Duodenal mucosa (tissue), 2 donors: ENCODE measurements around the gene ARHGEF6.

ENCODE experiments used
- H3K27ac ChIP-seq: one replicate; pipeline ENCODE4 v1.7.0; 2013; ENCODE audit warnings: low read depth, low read length
- H3K27me3 ChIP-seq, 2 donors: one replicate each; pipeline ENCODE4 v1.7.0; 2013; ENCODE audit warnings: low read length in 2 of 2, control low read depth in 1 of 2; ENCODE audit not compliant: insufficient read depth in 2 of 2, control insufficient read depth in 1 of 2
- H3K36me3 ChIP-seq, 2 donors: one replicate each; pipeline ENCODE4 v1.7.0; 2013; ENCODE audit warnings: low read length in 2 of 2, control low read depth in 1 of 2; ENCODE audit not compliant: insufficient read depth in 2 of 2, control insufficient read depth in 1 of 2
- H3K4me1 ChIP-seq, 2 donors: one replicate each; pipeline ENCODE4 v1.7.0; 2013; ENCODE audit warnings: low read length in 2 of 2, control low read depth in 1 of 2; ENCODE audit not compliant: insufficient read depth in 2 of 2, control insufficient read depth in 1 of 2
- H3K4me3 ChIP-seq, 2 donors: one replicate each; pipeline ENCODE4 v1.7.0; 2013; ENCODE audit warnings: low read length in 2 of 2, low read depth in 1 of 2
- H3K9ac ChIP-seq, 2 donors: one replicate each; pipeline ENCODE4 v1.7.0; 2013; ENCODE audit warnings: low read length in 2 of 2, low read depth in 1 of 2
- H3K9me3 ChIP-seq, 2 donors: one replicate each; pipeline ENCODE4 v1.7.0; 2013; ENCODE audit warnings: low read length in 2 of 2, control low read depth in 1 of 2; ENCODE audit not compliant: control insufficient read depth in 1 of 2

The ARHGEF6 gene

GRCh38 chrX:136708348-136708747, 72.4 kb downstream of the ARHGEF6 start:
- Histone ChIP-seq H3K36me3 (no peaks in the 10 kb centered on the region), H3K4me1 (no peaks in the 10 kb centered on the region), H3K9ac (no peak overlapping the region), H3K27ac (no peak overlapping the region), H3K27me3 (no peaks in the 10 kb centered on the region), H3K4me3 (no peak overlapping the region), H3K9me3 (no peaks in the 10 kb centered on the region)

GRCh38 chrX:136697156-136697555, 83.6 kb downstream of the ARHGEF6 start:
- H3K36me3 ChIP-seq: no peaks in the 10 kb centered on the region
- H3K4me3 ChIP-seq: no peak overlapping the region
- H3K9me3 ChIP-seq: no peaks in the 10 kb centered on the region
- H3K9ac ChIP-seq: no peak overlapping the region
- no peaks in the 10 kb centered on the region for H3K27me3 ChIP-seq
- no peaks in the 10 kb centered on the region for H3K4me1 ChIP-seq
- H3K27ac ChIP-seq: no peak overlapping the region

- Histone ChIP-seq H3K9me3 (no peaks in the 10 kb centered on the region), H3K36me3 (no peaks in the 10 kb centered on the region), H3K9ac (no peak overlapping the region), H3K27me3 (no peaks in the 10 kb centered on the region), H3K4me1 (no peaks in the 10 kb centered on the region), H3K4me3 (no peak overlapping the region), H3K27ac (no peak overlapping the region)
Measured at GRCh38 chrX:136694431-136695087, 86.2 kb downstream of the ARHGEF6 start.

GRCh38 chrX:136692271-136692670, 88.5 kb downstream of the ARHGEF6 start:
- H3K27ac ChIP-seq: no peak overlapping the region
- H3K36me3 ChIP-seq: no peaks in the 10 kb centered on the region
- no peaks in the 10 kb centered on the region for H3K27me3 ChIP-seq
- no peak overlapping the region for H3K9ac ChIP-seq
- no peaks in the 10 kb centered on the region for H3K9me3 ChIP-seq
- H3K4me3 ChIP-seq: no peak overlapping the region
- H3K4me1 ChIP-seq: no peaks in the 10 kb centered on the region

GRCh38 chrX:136691028-136691809, 89.5 kb downstream of the ARHGEF6 start:
- H3K9me3 ChIP-seq: no peaks in the 10 kb centered on the region
- no peak overlapping the region for H3K4me3 ChIP-seq
- H3K27me3 ChIP-seq: no peaks in the 10 kb centered on the region
- no peaks in the 10 kb centered on the region for H3K36me3 ChIP-seq
- no peak overlapping the region for H3K27ac ChIP-seq
- H3K9ac ChIP-seq: no peak overlapping the region
- H3K4me1 ChIP-seq: no peaks in the 10 kb centered on the region

GRCh38 chrX:136689436-136689835, 91.3 kb downstream of the ARHGEF6 start:
- no peaks in the 10 kb centered on the region for H3K4me1 ChIP-seq
- no peaks in the 10 kb centered on the region for H3K27me3 ChIP-seq
- no peaks in the 10 kb centered on the region for H3K9me3 ChIP-seq
- no peaks in the 10 kb centered on the region for H3K36me3 ChIP-seq
- no peak overlapping the region for H3K4me3 ChIP-seq
- no peak overlapping the region for H3K9ac ChIP-seq
- H3K27ac ChIP-seq: no peak overlapping the region

- Histone ChIP-seq H3K27ac (no peak overlapping the region), H3K4me1 (no peaks in the 10 kb centered on the region), H3K4me3 (no peak overlapping the region), H3K36me3 (no peaks in the 10 kb centered on the region), H3K27me3 (no peaks in the 10 kb centered on the region), H3K9ac (no peak overlapping the region), H3K9me3 (no peaks in the 10 kb centered on the region)
Measured at GRCh38 chrX:136687457-136687856, 93.3 kb downstream of the ARHGEF6 start.

GRCh38 chrX:136684120-136684519, 96.6 kb downstream of the ARHGEF6 start:
- Histone ChIP-seq H3K4me3 (no peak overlapping the region), H3K27me3 (no peaks in the 10 kb centered on the region), H3K4me1 (no peaks in the 10 kb centered on the region), H3K9me3 (no peaks in the 10 kb centered on the region), H3K36me3 (no peaks in the 10 kb centered on the region), H3K9ac (no peak overlapping the region), H3K27ac (no peak overlapping the region)

- Histone ChIP-seq H3K4me3 (no peak overlapping the region), H3K9ac (no peak overlapping the region), H3K9me3 (no peaks in the 10 kb centered on the region), H3K27me3 (no peaks in the 10 kb centered on the region), H3K4me1 (no peaks in the 10 kb centered on the region), H3K36me3 (no peaks in the 10 kb centered on the region), H3K27ac (no peak overlapping the region)
Measured at GRCh38 chrX:136679531-136679930, 101.2 kb downstream of the ARHGEF6 start.

GRCh38 chrX:136674270-136674985, 106.3 kb downstream of the ARHGEF6 start:
- no peak overlapping the region for H3K27ac ChIP-seq
- no peaks in the 10 kb centered on the region for H3K36me3 ChIP-seq
- no peaks in the 10 kb centered on the region for H3K9me3 ChIP-seq
- H3K4me3 ChIP-seq: no peak overlapping the region
- H3K27me3 ChIP-seq: no peaks in the 10 kb centered on the region
- no peak overlapping the region for H3K9ac ChIP-seq
- H3K4me1 ChIP-seq: no peaks in the 10 kb centered on the region
